H1 (cell line): ENCODE data around the gene BLCAP. TPM values are rescaled to one million over a fixed set of nuclear protein-coding genes. Genes with fewer than 3 reads are reported as not detected.

Experiments
- CTCF ChIA-PET: fragments of 300-600 bp; sonication (Branson Sonifier 250); formaldehyde crosslinking; loops from one replicate; lab custom pipeline; 2021; ENCODE audit not compliant: partially characterized antibody; lab: Charles Lee
- POLR2A ChIA-PET: fragments of 300-600 bp; sonication (Branson Sonifier 250); formaldehyde crosslinking; loops from one replicate; lab custom pipeline; 2021; ENCODE audit warnings: inconsistent platforms; ENCODE audit not compliant: partially characterized antibody; lab: Charles Lee
- DNase-seq, 2 experiments: peaks; one replicate each; pipeline versions ENCODE4 v3.0.0 to v3.0.0-alpha.2; 2010 to 2022; ENCODE audit warnings: low spot score in 2 of 2, low read depth in 1 of 2, mixed read lengths in 1 of 2
- FAIRE-seq: peaks from 2 replicates; lab custom pipeline; 2011; peaks lifted over from hg19 to GRCh38; lab: Jason Lieb, UNC
- H2AFZ ChIP-seq: 2 replicates; pipeline ENCODE4 v1.8.1; 2012; ENCODE audit warnings: low read length, inconsistent platforms
- H2AK5ac ChIP-seq: 2 replicates; pipeline ENCODE4 v1.6.1; 2013; ENCODE audit warnings: low read depth, low read length
- H2BK120ac ChIP-seq: replicated peaks from 2 replicates; pipeline ENCODE3; 2013; ENCODE audit warnings: low read depth, low read length, inconsistent platforms
- H2BK12ac ChIP-seq: 2 replicates; pipeline ENCODE4 v1.6.1; 2013; ENCODE audit warnings: low read depth, low read length
- H2BK15ac ChIP-seq: 2 replicates; pipeline ENCODE4 v1.6.1; 2013; ENCODE audit warnings: low read length
- H2BK20ac ChIP-seq: 2 replicates; pipeline ENCODE4 v1.6.1; 2013; ENCODE audit warnings: low read length
- H2BK5ac ChIP-seq: 2 replicates; pipeline ENCODE4 v1.6.1; 2013; ENCODE audit warnings: low read depth, low read length
- H3K14ac ChIP-seq: 2 replicates; pipeline ENCODE4 v1.6.1; 2013; ENCODE audit warnings: inconsistent platforms; ENCODE audit not compliant: insufficient read length
- H3K18ac ChIP-seq: 2 replicates; pipeline ENCODE4 v1.6.1; 2013; ENCODE audit warnings: low read length; ENCODE audit errors: extremely low read depth
- H3K23ac ChIP-seq: 2 replicates; pipeline ENCODE4 v1.6.1; 2013; ENCODE audit warnings: inconsistent platforms; ENCODE audit not compliant: insufficient read length
- H3K23me2 ChIP-seq: 2 replicates; pipeline ENCODE4 v1.6.1; 2013; ENCODE audit warnings: low read depth, low read length
- H3K27ac ChIP-seq: 2 replicates; pipeline ENCODE4 v1.6.1; 2011; ENCODE audit warnings: low read depth, low read length, inconsistent platforms
- H3K27me3 ChIP-seq, 4 experiments: replicated peaks in 1 of 4; 1 replicate in 1 of 4; 2 replicates in 3 of 4; pipeline versions ENCODE4 v1.6.1 to v1.8.1; 2011 to 2013; ENCODE audit warnings: low read length in 3 of 4, mild to moderate bottlenecking in 3 of 4, inconsistent platforms in 2 of 4, mixed read lengths in 2 of 4, moderate library complexity in 1 of 4; ENCODE audit not compliant: control insufficient read depth in 3 of 4, insufficient read depth in 3 of 4; ENCODE audit errors: extremely low read depth in 1 of 4
- H3K36me3 ChIP-seq, 4 experiments: 2 replicates each; pipeline versions ENCODE4 v1.6.1 to v1.8.1; 2011 to 2013; ENCODE audit warnings: mild to moderate bottlenecking in 4 of 4, low read length in 3 of 4, moderate library complexity in 2 of 4, control low read depth in 1 of 4, inconsistent platforms in 1 of 4; ENCODE audit not compliant: insufficient read depth in 4 of 4, control insufficient read depth in 2 of 4
- H3K4ac ChIP-seq: replicated peaks from 2 replicates; pipeline ENCODE3; 2013; ENCODE audit warnings: low read length, low read depth, mixed read lengths, inconsistent platforms; ENCODE audit not compliant: insufficient read length
- H3K4me1 ChIP-seq, 4 experiments: replicated peaks in 1 of 4; 1 replicate in 1 of 4; 2 replicates in 3 of 4; pipeline versions ENCODE4 v1.6.1 to v1.8.1; 2011 to 2013; ENCODE audit warnings: low read length in 3 of 4, inconsistent platforms in 2 of 4, mixed read lengths in 1 of 4; ENCODE audit not compliant: insufficient read depth in 4 of 4, control insufficient read depth in 3 of 4
- H3K4me2 ChIP-seq, 2 experiments: 2 replicates each; pipeline versions ENCODE4 v1.6.1 to v1.8.1; 2011 to 2013; ENCODE audit warnings: low read depth in 2 of 2, low read length in 2 of 2, control low read depth in 1 of 2, inconsistent platforms in 1 of 2, mild to moderate bottlenecking in 1 of 2; ENCODE audit not compliant: insufficient read depth in 1 of 2
- H3K4me3 ChIP-seq, 4 experiments: fragments of 200-600, 300-600 bp in 1 of 4; sonication (generic), shearing (Covaris generic), sonication (Bioruptor Twin) in 1 of 4; 2 replicates each; pipeline versions ENCODE4 v1.5.1 to v1.8.1; 2011 to 2016; ENCODE audit warnings: low read length in 4 of 4, low read depth in 3 of 4, control low read depth in 2 of 4, inconsistent platforms in 2 of 4, mild to moderate bottlenecking in 2 of 4, mixed read lengths in 1 of 4, moderate library complexity in 1 of 4; ENCODE audit not compliant: insufficient read depth in 2 of 4; ENCODE audit errors: extremely low read depth in 1 of 4
- H3K56ac ChIP-seq: replicated peaks from 2 replicates; pipeline ENCODE3; 2013; ENCODE audit warnings: low read depth, mild to moderate bottlenecking, mixed read lengths, low read length, inconsistent platforms; ENCODE audit not compliant: insufficient read length
- H3K79me1 ChIP-seq: 2 replicates; pipeline ENCODE4 v1.6.1; 2013; ENCODE audit warnings: low read depth, low read length, control low read depth
- H3K79me2 ChIP-seq, 2 experiments: 2 replicates each; pipeline versions ENCODE4 v1.6.1 to v1.8.1; 2012 to 2013; ENCODE audit warnings: low read length in 2 of 2, mild to moderate bottlenecking in 2 of 2, inconsistent platforms in 1 of 2; ENCODE audit not compliant: insufficient read depth in 2 of 2, control insufficient read depth in 1 of 2
- H3K9ac ChIP-seq, 4 experiments: replicated peaks in 1 of 4; 1 replicate in 1 of 4; 2 replicates in 3 of 4; pipeline versions ENCODE4 v1.6.1 to v1.8.1; 2011 to 2013; ENCODE audit warnings: low read depth in 3 of 4, low read length in 3 of 4, control low read depth in 2 of 4, mild to moderate bottlenecking in 2 of 4, moderate library complexity in 2 of 4, inconsistent platforms in 1 of 4; ENCODE audit errors: extremely low read depth in 1 of 4
- H3K9me3 ChIP-seq, 2 experiments: 2 replicates each; pipeline versions ENCODE4 v1.6.1 to v1.8.1; 2012 to 2013; ENCODE audit warnings: mild to moderate bottlenecking in 2 of 2, moderate library complexity in 2 of 2, control low read depth in 1 of 2, inconsistent platforms in 1 of 2, low read depth in 1 of 2, low read length in 1 of 2, mixed read lengths in 1 of 2; ENCODE audit not compliant: insufficient read depth in 2 of 2
- H4K20me1 ChIP-seq, 2 experiments: replicated peaks in 1 of 2; 2 replicates each; pipeline versions ENCODE3 to v1.8.1; 2011 to 2013; ENCODE audit warnings: inconsistent platforms in 2 of 2, low read length in 2 of 2, mild to moderate bottlenecking in 1 of 2; ENCODE audit not compliant: insufficient read depth in 2 of 2, control insufficient read depth in 1 of 2
- H4K5ac ChIP-seq: 2 replicates; pipeline ENCODE4 v1.6.1; 2013; ENCODE audit warnings: low read length, low read depth, mixed read lengths, inconsistent platforms; ENCODE audit not compliant: insufficient read length
- H4K8ac ChIP-seq: 2 replicates; pipeline ENCODE4 v1.8.0; 2013; ENCODE audit warnings: mild to moderate bottlenecking, moderate library complexity, low read length, inconsistent platforms; ENCODE audit not compliant: insufficient read depth; ENCODE audit errors: extremely low read depth
- H4K91ac ChIP-seq: replicated peaks from 2 replicates; pipeline ENCODE3; 2013; ENCODE audit warnings: low read length, mixed read lengths, inconsistent platforms; ENCODE audit not compliant: insufficient read length
- BRCA1 ChIP-seq: IDR thresholded peaks from 2 replicates; pipeline ENCODE4 v1.6.1; 2012; ENCODE audit warnings: low read depth, low read length, improper control_type of control experiment
- CBX5 ChIP-seq: fragments of 300-800, 300-1000 bp; sonication (generic); IDR thresholded peaks from 2 replicates; pipeline ENCODE4 v1.7.1; 2016; ENCODE audit warnings: antibody characterized with exemption, low read length, low read depth
- CTCF ChIP-seq, 3 experiments: IDR thresholded peaks; 1 replicate in 2 of 3; 2 replicates in 1 of 3; pipeline versions ENCODE4 v1.5.1 to v1.6.1; 2011; ENCODE audit warnings: low read length in 3 of 3, mild to moderate bottlenecking in 3 of 3, inconsistent platforms in 2 of 3, low read depth in 1 of 3, moderate library complexity in 1 of 3; ENCODE audit not compliant: insufficient read depth in 1 of 3; ENCODE audit errors: control extremely low read depth in 1 of 3
- EP300 ChIP-seq, 2 experiments: IDR thresholded peaks; 1 replicate in 1 of 2; 2 replicates in 1 of 2; pipeline ENCODE4 v1.6.1; 2011 to 2012; ENCODE audit warnings: low read depth in 2 of 2, low read length in 2 of 2, mild to moderate bottlenecking in 2 of 2, borderline replicate concordance in 1 of 2, inconsistent platforms in 1 of 2, moderate library complexity in 1 of 2
- GABPA ChIP-seq: IDR thresholded peaks from 2 replicates; pipeline ENCODE4 v1.6.1; 2011; ENCODE audit warnings: mild to moderate bottlenecking, low read length, moderate library complexity, borderline replicate concordance; ENCODE audit not compliant: insufficient read depth
- HDAC2 ChIP-seq, 2 experiments: fragments of 300-600 bp in 1 of 2; sonication (generic) in 1 of 2; IDR thresholded peaks; 2 replicates each; pipeline ENCODE4 v1.6.1; 2011 to 2012; ENCODE audit warnings: low read depth in 2 of 2, low read length in 2 of 2, mild to moderate bottlenecking in 2 of 2, moderate library complexity in 2 of 2, borderline replicate concordance in 1 of 2, inconsistent platforms in 1 of 2
- JUND ChIP-seq: IDR thresholded peaks from 2 replicates; pipeline ENCODE4 v1.6.1; 2011; ENCODE audit warnings: mild to moderate bottlenecking, improper control_type of control experiment, low read length
- SAP30 ChIP-seq: fragments of 300-600 bp; sonication (generic); IDR thresholded peaks from 2 replicates; pipeline ENCODE4 v1.7.1; 2012; ENCODE audit warnings: low read length, moderate library complexity, mild to moderate bottlenecking, inconsistent platforms; ENCODE audit not compliant: insufficient read depth, insufficient replicate concordance
- SIN3A ChIP-seq, 2 experiments: IDR thresholded peaks in 1 of 2; conservative IDR thresholded peaks in 1 of 2; 2 replicates each; pipeline ENCODE4 v1.6.1; 2011 to 2012; ENCODE audit warnings: low read length in 2 of 2, improper control_type of control experiment in 1 of 2, low read depth in 1 of 2, mild to moderate bottlenecking in 1 of 2
- SUZ12 ChIP-seq: fragments of 200-600 bp; sonication (generic); IDR thresholded peaks from 2 replicates; pipeline ENCODE4 v1.6.1; 2012; ENCODE audit warnings: mild to moderate bottlenecking, inconsistent platforms, low read length, moderate library complexity, mixed read lengths
- WGBS, 2 experiments: shearing (Covaris generic) in 1 of 2; methylation state at CpG; one replicate each; pipeline versions ENCODE4 v1.1.6 to v1.1.7; 2013 to 2015; ENCODE audit warnings: low lambda C conversion rate in 2 of 2, mixed read lengths in 2 of 2, inconsistent platforms in 1 of 2, low coverage in 1 of 2, missing lambda C conversion rate in 1 of 2; ENCODE audit not compliant: insufficient replicate concordance in 2 of 2, insufficient coverage in 1 of 2, insufficient read length in 1 of 2; ENCODE audit errors: extremely low coverage in 1 of 2, missing lambda C conversion rate in 1 of 2; 5-methylcytosine and 5-hydroxymethylcytosine counted together
- polyA plus RNA-seq, 7 experiments: library from polyadenylated mRNA; depleted of rRNA in 3 of 7; stranded (reverse) in 5 of 7; unstranded in 2 of 7; fragments of >200 nt in 5 of 7; fragments of 200-250 nt in 2 of 7; gene quantifications; 1 replicate in 5 of 7; 2 replicates in 1 of 7; 4 replicates in 1 of 7; pipeline versions ENCODE4 v1.2.1 to v1.2.3, GENCODE V29; 2011 to 2013; ENCODE audit warnings: missing spikeins in 2 of 7, mixed read lengths in 2 of 7
- total RNA-seq: library from RNA; stranded (reverse); fragmentation: NEBNext Ultra II Directional; extraction: Animal tissue kit (Norgen Biotek cat#: 25700); gene quantifications from 2 replicates; pipeline ENCODE4 v1.2.1, GENCODE V29; 2021

Gene BLCAP
- total and polyA plus RNA-seq, 2 of the 8 experiments (the other 6 are each of a cell fraction or from before 2014, with no cell fraction given) = 60.3 to 72.2 TPM

DNA sequence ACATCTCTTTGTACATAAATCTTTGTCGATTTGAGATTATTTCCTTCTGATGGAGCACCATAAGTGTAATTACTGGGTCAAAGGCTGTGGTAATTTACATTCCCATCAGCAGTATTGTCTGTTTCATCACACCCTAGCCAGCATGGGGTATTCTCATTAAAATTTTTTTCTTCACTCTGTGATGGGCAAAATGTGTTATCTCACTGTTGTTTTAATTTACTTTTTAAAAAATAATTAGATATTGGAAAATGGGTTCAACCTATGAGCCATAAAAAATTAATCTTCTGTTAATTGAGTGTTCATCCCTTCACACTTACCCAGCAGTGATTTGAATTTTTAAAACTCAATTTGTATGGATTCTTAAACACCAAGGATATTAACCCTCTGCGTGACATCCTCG is 50.6 kb downstream of the BLCAP start:
- Histone ChIP-seq H4K8ac (no peak overlapping the region), H4K5ac (no peak overlapping the region), H3K4me2 (no peak overlapping the region), H2BK20ac (no peak overlapping the region), H3K27ac (no peak overlapping the region), H3K4me1 (peaks cover 0 to 3% (median 0%) of the 10 kb centered on the region in 4 experiments; a peak in 1 of 7 replicates), H3K18ac (no peak overlapping the region), H2BK120ac (no peak overlapping the region), H3K9me3 (peaks cover 0 to 2% of the 10 kb centered on the region in 2 experiments; a peak in 2 of 4 replicates), H2BK15ac (no peak overlapping the region), H3K79me2 (no peaks in the 10 kb centered on the region), H2BK12ac (no peak overlapping the region), H3K27me3 (no peaks in the 10 kb centered on the region; a peak in 1 of 7 replicates), H2BK5ac (no peak overlapping the region), H3K9ac (no peak overlapping the region), H3K4ac (no peak overlapping the region), H4K91ac (no peak overlapping the region), H3K14ac (no peak overlapping the region), H3K56ac (no peak overlapping the region), H3K79me1 (no peaks in the 10 kb centered on the region), H2AK5ac (no peak overlapping the region), H4K20me1 (no peaks in the 10 kb centered on the region), H3K4me3 (no peak overlapping the region), H3K23me2 (no peaks in the 10 kb centered on the region), H3K36me3 (no peaks in the 10 kb centered on the region), H3K23ac (no peak overlapping the region), H2AFZ (no peak overlapping the region)
- FAIRE-seq = no peak
- ChIA-PET CTCF (interaction anchor here (0.9 to 1.7 kb wide), 4 partner anchors 10 to 92 kb away, joined by 3 to 7 read pairs (median 4); no protein-coding TSS in a partner anchor), POLR2A (interaction anchor here (1.2 to 2.9 kb wide), 3 partner anchors 13 to 25 kb away, joined by 5 to 13 read pairs (median 7); no protein-coding TSS in a partner anchor)
- DNase-seq = no peak
- 55% methylated on average over 3 of the region's 3 CpGs; no CpG with 5 or more reads in 1 of the 2 experiments for WGBS, 2 experiments
- TF ChIP-seq HDAC2 (IDR thresholded peaks at IDR 0.05; ENCODE audit: borderline replicate concordance in 1 of 2, low read depth in 2 of 2, low read length in 2 of 2) (no peak), BRCA1 (no peak), SIN3A (conservative IDR thresholded peaks at IDR 0.05 in 1 of 2, IDR thresholded peaks at IDR 0.05 in 1 of 2; ENCODE audit: low read depth in 1 of 2, low read length in 2 of 2) (no peak), SAP30 (no peak), JUND (no peak), EP300 (IDR thresholded peaks at IDR 0.05; ENCODE audit: borderline replicate concordance in 1 of 2, low read depth in 2 of 2, low read length in 2 of 2) (no peak), CTCF (IDR thresholded peaks at IDR 0.05; ENCODE audit: control extremely low read depth in 1 of 3, insufficient read depth in 1 of 3, low read depth in 1 of 3, low read length in 3 of 3) (no peak), GABPA (no peak), CBX5 (no peak), SUZ12 (no peak)
